Measurements from ENCODE around the gene KIF27. TPM values are rescaled to one million over a fixed set of nuclear protein-coding genes. Genes with fewer than 3 reads are reported as not detected.

Gene KIF27
- total and polyA plus RNA-seq, 7 donors: 0.23 to 7.8 (median 3.4) TPM; not detected in 1

DNA sequence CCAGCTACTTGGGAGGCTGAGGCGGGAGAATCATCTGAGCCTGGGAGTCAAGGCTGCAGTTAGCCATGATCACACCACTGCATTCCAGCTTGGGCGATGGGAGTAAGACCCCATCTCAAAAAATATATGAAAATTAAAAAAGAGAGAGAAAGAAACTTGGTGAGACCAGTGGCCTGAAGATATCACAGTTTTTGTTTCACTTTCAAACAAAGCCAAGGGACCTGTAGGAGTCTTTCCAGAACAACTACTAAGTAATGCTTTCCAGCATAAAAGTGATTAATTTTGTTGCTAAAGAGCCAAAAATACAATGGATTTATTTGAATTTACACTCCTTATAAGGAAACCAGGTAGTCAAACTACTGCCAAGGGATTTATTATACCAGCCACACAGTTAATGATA, 127.2 kb downstream of the KIF27 start:
- Histone ChIP-seq H3K36me3 (peaks cover 0 to 45% (median 0%) of the 10 kb centered on the region in 4 donors), H3K27ac (no peak overlapping the region), H3K4me1 (no peaks in the 10 kb centered on the region), H3K9me3 (no peaks in the 10 kb centered on the region), H3K4me3 (no peak overlapping the region), H3K27me3 (no peaks in the 10 kb centered on the region)
- intact Hi-C loops (cut with DNase I): no loop called here
- WGBS, 2 donors: 96 to 97% methylated on average over 2 of the region's 2 CpGs
- DNase-seq: no peak
- no peak for TF ChIP-seq CTCF (IDR thresholded peaks at IDR 0.05)
- TF ChIP-seq POLR2A (IDR thresholded peaks at IDR 0.05): no peak
- TF ChIP-seq POLR2AphosphoS5 (IDR thresholded peaks at IDR 0.05): no peak
- TF ChIP-seq EP300 (IDR thresholded peaks at IDR 0.05): no peak

GRCh38 chr9:83792746-83793145, 128.5 kb downstream of the KIF27 start:
- Histone ChIP-seq H3K4me3 (no peak overlapping the region), H3K4me1 (peaks cover 0 to 6% (median 0%) of the 10 kb centered on the region in 4 donors), H3K9me3 (no peaks in the 10 kb centered on the region), H3K27me3 (no peaks in the 10 kb centered on the region), H3K36me3 (peaks cover 0 to 39% (median 0%) of the 10 kb centered on the region in 4 donors), H3K27ac (no peak overlapping the region)
- no peak for DNase-seq
- WGBS, 2 donors: 88 to 90% methylated on average over 1 of the region's 1 CpG
- no peak for TF ChIP-seq EP300 (IDR thresholded peaks at IDR 0.05)
- TF ChIP-seq POLR2A (IDR thresholded peaks at IDR 0.05): no peak
- TF ChIP-seq CTCF (IDR thresholded peaks at IDR 0.05): no peak
- TF ChIP-seq POLR2AphosphoS5 (IDR thresholded peaks at IDR 0.05): no peak
- intact Hi-C loops (cut with DNase I): no loop called here

Other genes starting within 250 kb of the KIF27 start
- gene UBQLN1, start 213.5 kb downstream of the KIF27 start, total RNA-seq: 100 to 1,000 TPM in 3 of 4 donors, 10 to 100 TPM in 1; 96.1 to 113 (median 105) TPM
- gene UBQLN1, start 213.5 kb downstream of the KIF27 start, polyA plus RNA-seq: 10 to 100 TPM; 33.0 to 46.5 (median 40.2) TPM
- 10 to 100 TPM; 18.5 to 23.9 (median 21.9) TPM for gene GKAP1, start 103.7 kb downstream of the KIF27 start, total RNA-seq
- 1 to 10 TPM; 3.2 to 6.0 (median 3.3) TPM for gene GKAP1, start 103.7 kb downstream of the KIF27 start, polyA plus RNA-seq
- gene HNRNPK, start 58.8 kb upstream of the KIF27 start, total RNA-seq: 100 to 1,000 TPM; 285 to 448 (median 395) TPM
- gene HNRNPK, start 58.8 kb upstream of the KIF27 start, polyA plus RNA-seq: 100 to 1,000 TPM; 237 to 364 (median 261) TPM
- gene RMI1, start 59.4 kb upstream of the KIF27 start, total RNA-seq: 1 to 10 TPM; 1.4 to 3.9 (median 3.0) TPM
- 1 to 10 TPM; 5.7 to 9.0 (median 6.6) TPM for gene RMI1, start 59.4 kb upstream of the KIF27 start, polyA plus RNA-seq

Data from sigmoid colon (tissue), 7 donors.